ENCODE data around the gene OR9A2.
A peak's percentile ranks its signal among the peaks of the same experiment; 100 is the strongest.
"Not testable (repeated sequence)": the region's sequence is repeated elsewhere in the genome, so short reads cannot be mapped to it uniquely, and the experiment has no call there.

The OR9A2 gene

DNA sequence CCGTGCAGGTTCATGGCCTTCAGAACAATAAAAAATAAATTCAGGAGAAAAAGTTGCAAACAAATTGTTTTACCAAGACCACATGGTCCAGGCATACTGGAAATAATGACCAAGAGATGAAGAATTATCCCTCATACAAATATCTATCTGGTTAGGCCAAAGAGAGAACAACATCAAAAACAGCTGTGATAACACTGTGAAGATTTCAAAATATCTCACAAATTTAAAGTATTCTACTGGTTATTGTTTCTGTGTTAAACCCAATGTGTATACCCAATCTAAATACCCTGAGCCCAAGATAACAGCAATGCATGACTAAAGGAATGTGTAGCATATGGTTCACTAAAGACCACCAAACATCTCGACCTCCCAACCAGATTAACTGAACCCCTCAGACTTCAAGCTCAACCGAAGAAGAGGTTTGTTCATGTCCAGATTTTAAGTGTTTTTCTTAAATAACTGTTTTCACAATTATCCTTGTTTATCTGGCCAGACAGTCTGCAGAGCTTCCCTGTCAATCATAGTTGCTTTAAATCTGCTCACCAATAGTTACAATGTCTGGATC is 10.9 kb downstream of the OR9A2 start:
- DNase-seq, result no peak

DNA sequence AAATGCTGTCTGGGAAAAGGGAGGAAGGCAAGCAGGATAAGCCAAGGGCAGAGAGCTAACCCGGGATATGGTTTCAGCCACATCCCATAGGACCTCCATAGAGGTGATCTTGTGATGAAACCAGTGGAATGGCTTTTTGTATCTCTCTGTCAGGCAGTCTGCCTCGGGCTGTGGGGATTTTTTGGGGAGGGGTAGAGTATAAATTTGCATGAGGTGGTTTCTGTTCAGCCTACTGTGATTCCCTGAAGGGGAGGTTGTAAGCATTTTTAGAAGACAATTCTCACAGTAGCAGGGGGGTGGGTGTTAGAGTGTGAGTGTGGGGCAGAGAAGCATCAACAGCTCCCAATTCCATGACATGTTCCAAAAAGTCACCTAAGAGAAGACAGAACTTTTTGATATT is 11.8 kb downstream of the OR9A2 start:
- DNase-seq, result no peak

DNA sequence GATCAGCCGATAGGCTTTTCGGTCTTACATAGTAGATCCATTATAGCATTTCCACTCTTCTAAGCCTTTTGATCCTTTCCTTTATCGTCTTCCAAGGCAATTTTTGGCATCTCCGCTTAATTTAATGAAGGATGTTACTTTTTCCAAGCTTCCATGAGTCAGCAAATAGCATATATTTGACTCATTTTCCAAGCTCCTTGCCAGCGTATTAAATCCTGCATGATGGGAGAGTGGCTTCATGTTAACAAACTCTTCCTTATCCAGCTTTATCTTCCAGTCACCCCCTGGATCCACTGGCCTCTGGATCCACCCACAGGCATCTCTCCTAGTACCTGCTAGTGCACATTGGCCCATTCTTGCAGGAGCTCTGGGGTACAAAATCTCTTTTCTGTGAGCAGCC is 13.0 kb downstream of the OR9A2 start:
- no peak for DNase-seq

GRCh38 chr7:143013473-143013872 is 13.5 kb downstream of the OR9A2 start:
- DNase-seq, result no peak

GRCh38 chr7:143012409-143012808 is 14.5 kb downstream of the OR9A2 start:
- no peak for DNase-seq

- no peak for DNase-seq
Measured at GRCh38 chr7:143012001-143012400, 14.9 kb downstream of the OR9A2 start.

DNA sequence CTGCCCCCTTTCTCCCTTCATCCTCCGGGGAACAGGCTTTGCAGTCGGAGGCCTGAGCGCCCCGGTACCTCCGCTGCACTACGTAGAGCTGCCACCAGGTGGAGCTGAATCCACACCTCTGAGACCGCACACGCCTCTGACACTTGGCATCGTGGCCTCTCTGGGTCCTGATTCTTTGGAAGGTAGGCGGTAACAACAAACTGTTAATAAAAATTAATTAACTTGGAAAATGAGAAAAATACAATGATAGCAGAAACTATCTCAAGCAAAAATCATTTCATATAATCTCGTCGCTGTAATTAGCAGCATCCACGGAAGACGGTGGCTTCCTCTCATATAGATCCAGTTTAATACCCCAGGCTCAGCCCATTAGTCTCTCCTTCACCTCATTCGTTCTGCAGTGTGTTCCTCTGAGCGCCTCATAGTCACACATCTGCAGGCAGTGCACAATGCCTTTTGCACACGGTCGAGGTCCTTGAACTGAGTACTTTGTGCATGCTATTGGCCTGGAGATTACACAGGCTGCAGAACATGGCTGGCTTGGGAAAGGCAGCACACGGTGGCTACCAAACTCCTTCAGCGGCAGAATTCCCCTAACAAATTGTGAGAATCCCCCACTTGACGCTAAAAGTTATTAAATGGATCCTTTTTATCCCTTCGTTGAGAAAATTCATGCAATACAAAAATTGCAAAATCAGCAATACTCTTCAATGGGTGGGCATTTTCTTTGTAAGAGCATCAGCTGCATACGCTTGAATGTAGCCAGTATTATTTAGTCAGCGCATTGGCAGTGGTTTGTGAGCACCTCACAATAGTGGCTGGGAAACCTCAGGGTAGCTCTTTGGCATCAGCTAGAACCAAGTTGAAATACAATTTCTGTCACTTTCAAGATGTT is 18.7 kb downstream of the OR9A2 start:
- DNase-seq, result peak; percentile 77

- no peak for DNase-seq
Measured at GRCh38 chr7:143005632-143006260, 21.2 kb downstream of the OR9A2 start.

DNA sequence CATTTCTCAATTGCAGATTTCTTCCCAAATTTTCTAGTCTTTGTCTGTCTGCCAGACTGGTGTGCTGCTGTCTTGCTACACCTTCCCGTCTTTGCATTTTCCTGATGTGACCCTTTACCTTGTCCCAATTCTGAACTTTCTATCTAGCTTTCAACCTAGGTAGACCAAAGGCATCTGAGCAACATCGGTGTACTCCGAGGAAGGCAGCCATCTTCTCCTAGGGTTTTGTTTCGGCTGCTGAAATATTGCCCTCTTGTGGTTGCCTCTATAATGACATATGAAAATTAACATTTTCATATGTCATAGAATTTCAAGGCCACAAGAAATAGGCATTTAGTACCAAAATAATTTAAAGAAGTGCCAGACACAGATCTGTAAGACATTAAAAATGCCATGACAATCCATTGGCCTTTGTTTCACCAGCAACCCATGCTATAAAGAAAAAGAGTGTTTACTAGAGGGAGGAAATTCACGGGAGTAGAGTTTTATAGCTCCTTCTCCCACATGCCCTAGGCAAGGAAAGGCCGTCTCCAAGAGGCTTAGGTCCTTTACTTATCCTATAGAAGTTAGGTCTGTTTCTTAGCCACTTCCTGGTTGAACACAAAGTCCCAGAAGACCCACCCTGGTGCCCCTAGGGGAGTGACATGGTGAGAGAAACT is 23.4 kb downstream of the OR9A2 start:
- DNase-seq, result peak; percentile 10

GRCh38 chr7:143002898-143003297 is 24.0 kb downstream of the OR9A2 start:
- no peak for DNase-seq

GRCh38 chr7:143002106-143002505 is 24.8 kb downstream of the OR9A2 start:
- DNase-seq, result no peak

- no peak for DNase-seq
Measured at GRCh38 chr7:143000648-143001047, 26.3 kb downstream of the OR9A2 start.

DNA sequence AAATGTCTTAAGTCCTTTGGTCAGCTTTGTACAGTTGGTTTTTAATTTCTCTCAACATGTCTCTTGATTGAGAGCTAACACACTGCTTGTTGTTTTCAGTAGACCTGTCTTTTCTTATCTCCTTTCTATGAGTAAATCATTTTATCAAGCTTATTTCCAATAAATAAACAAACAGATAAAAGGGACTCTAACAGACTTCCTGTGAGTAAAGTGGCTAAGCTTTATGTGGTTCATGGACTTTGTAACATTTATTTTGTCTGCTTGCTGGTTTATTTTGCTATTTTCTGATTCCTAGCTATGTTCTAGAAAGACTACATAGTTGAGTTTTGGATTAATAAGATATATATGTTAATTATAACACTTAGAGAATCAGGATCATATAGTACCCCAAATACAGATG is 27.1 kb downstream of the OR9A2 start:
- no peak for DNase-seq

GRCh38 chr7:142998966-142999365 is 28.0 kb downstream of the OR9A2 start:
- DNase-seq, result no peak

- DNase-seq, result no peak
Measured at GRCh38 chr7:142997456-142997989, 29.4 kb downstream of the OR9A2 start.

- no peak for DNase-seq
Measured at GRCh38 chr7:142992427-142992826, 34.5 kb downstream of the OR9A2 start.

DNA sequence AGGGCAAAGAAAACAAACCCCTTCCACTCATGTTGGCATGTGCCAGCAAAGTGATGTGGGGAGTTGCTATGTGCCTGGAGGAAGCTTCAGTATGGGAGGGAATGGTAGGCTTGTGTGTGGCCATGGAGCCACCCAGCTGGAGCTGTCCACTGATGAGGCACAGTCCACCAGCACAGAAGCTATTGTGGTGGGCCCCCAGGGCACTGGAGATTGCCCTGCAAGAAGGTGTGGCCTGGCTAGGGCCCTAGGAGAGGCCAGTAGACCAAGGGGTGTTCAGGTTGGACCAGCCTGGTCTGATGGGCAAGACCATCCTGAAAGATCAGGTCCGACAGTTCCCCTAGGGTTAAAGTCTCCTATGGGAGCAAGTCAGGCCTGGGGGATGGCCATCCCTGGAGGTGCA is 42.6 kb downstream of the OR9A2 start:
- DNase-seq, result no peak

DNA sequence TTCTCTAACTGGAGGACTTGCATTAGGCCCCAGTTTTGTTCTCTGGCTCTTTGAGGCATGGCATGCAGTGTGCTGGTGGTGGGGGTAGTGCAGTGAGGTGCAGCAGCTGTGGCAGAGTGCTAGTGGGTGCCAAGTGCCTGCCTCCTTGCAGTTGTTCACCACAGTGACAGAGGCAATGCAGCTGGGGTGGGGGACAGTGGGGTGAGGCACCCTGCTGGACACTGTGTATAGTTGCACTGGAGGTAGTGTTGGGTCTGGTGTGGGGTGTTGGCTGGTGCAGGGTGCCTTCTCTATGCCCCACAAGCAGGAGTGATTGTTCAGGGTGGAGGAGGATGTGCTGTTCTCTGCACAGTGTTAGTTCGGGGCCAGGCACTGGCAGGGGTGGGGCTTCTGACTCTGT is 43.1 kb downstream of the OR9A2 start:
- DNase-seq, result no peak

DNA sequence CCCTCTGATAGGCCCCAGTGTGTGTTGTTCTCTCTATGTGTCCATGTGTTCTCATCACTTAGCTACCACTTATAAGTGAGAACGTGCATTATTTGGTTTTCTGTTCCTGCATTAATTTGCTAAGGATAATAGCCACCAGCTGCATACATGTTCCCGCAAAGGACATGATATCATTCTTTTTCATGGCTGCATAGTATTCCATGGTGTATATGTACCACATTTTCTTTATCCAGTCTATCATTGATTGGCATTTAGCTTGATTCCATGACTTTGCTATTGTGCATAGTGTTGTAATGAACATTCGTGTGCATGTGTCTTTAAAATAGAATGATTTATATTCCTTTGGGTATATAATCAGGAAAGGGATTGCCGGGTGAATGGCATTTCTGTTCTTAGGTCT is 48.5 kb downstream of the OR9A2 start:
- DNase-seq, result not testable (repeated sequence)
